ENCODE data around the gene IL22RA1.

Gene IL22RA1

GRCh38 chr1:24142546-24143534 is at the start of gene IL22RA1:
TSS of gene IL22RA1 (minus strand) at chr1:24143140. CDS start at chr1:24143082, 58 bp downstream.
- no peak for DNase-seq (ENCODE audit: low read depth in 2 of 2)

- no peak for DNase-seq (ENCODE audit: low read depth in 2 of 2)
Measured at GRCh38 chr1:24191860-24192259, 48.9 kb upstream of the IL22RA1 start.

GRCh38 chr1:24190983-24191461 is 48.1 kb upstream of the IL22RA1 start:
- DNase-seq (ENCODE audit: low read depth in 2 of 2), result no peak

GRCh38 chr1:24189528-24189927 is 46.6 kb upstream of the IL22RA1 start:
- peak in 1 of 2 donors; percentile 27 for DNase-seq (ENCODE audit: low read depth in 2 of 2)

- peak; percentile 39 to 72 for DNase-seq (ENCODE audit: low read depth in 2 of 2)
Measured at GRCh38 chr1:24186993-24187790, 44.3 kb upstream of the IL22RA1 start, which contains the start of gene IFNLR1. TSS of gene IFNLR1 (minus strand) at chr1:24187289. CDS start at chr1:24187248, 41 bp downstream.

- no peak for DNase-seq (ENCODE audit: low read depth in 2 of 2)
Measured at GRCh38 chr1:24186711-24186992, 43.7 kb upstream of the IL22RA1 start.

- no peak for DNase-seq (ENCODE audit: low read depth in 2 of 2)
Measured at GRCh38 chr1:24186031-24186710, 43.2 kb upstream of the IL22RA1 start.

GRCh38 chr1:24185076-24185475 is 42.1 kb upstream of the IL22RA1 start:
- DNase-seq (ENCODE audit: low read depth in 2 of 2), result no peak

GRCh38 chr1:24182061-24182460 is 39.1 kb upstream of the IL22RA1 start:
- DNase-seq (ENCODE audit: low read depth in 2 of 2), result no peak

GRCh38 chr1:24181619-24182018 is 38.7 kb upstream of the IL22RA1 start:
- DNase-seq (ENCODE audit: low read depth in 2 of 2), result no peak

GRCh38 chr1:24180676-24181075 is 37.7 kb upstream of the IL22RA1 start:
- DNase-seq (ENCODE audit: low read depth in 2 of 2), result no peak

- DNase-seq (ENCODE audit: low read depth in 2 of 2), result no peak
Measured at GRCh38 chr1:24179251-24179840, 36.4 kb upstream of the IL22RA1 start.

GRCh38 chr1:24178407-24178806 is 35.5 kb upstream of the IL22RA1 start:
- no peak for DNase-seq (ENCODE audit: low read depth in 2 of 2)

GRCh38 chr1:24177161-24177560 is 34.2 kb upstream of the IL22RA1 start:
- no peak for DNase-seq (ENCODE audit: low read depth in 2 of 2)

- no peak for DNase-seq (ENCODE audit: low read depth in 2 of 2)
Measured at GRCh38 chr1:24175033-24175755, 32.3 kb upstream of the IL22RA1 start.

- DNase-seq (ENCODE audit: low read depth in 2 of 2), result no peak
Measured at GRCh38 chr1:24173638-24174575, 31.0 kb upstream of the IL22RA1 start.

- no peak for DNase-seq (ENCODE audit: low read depth in 2 of 2)
Measured at GRCh38 chr1:24172598-24172997, 29.7 kb upstream of the IL22RA1 start.

GRCh38 chr1:24169286-24169685 is 26.3 kb upstream of the IL22RA1 start:
- DNase-seq (ENCODE audit: low read depth in 2 of 2), result no peak

- no peak for DNase-seq (ENCODE audit: low read depth in 2 of 2)
Measured at GRCh38 chr1:24168245-24168644, 25.3 kb upstream of the IL22RA1 start.

GRCh38 chr1:24167008-24167407 is 24.1 kb upstream of the IL22RA1 start:
- DNase-seq (ENCODE audit: low read depth in 2 of 2), result no peak

Measured in stimulated activated CD8-positive, alpha-beta memory T cell treated with anti-CD3 and anti-CD28 coated beads, Interleukin-7, amount 100 ng/mL, for 4 hours (primary cell).